Mesendoderm (in vitro differentiated cells): Measurements from ENCODE around the gene LARP1.

ENCODE experiments used
- DNase-seq: peaks from one replicate; pipeline ENCODE4 v3.0.0; 2013
- H2AK5ac ChIP-seq: 2 replicates; pipeline ENCODE4 v1.6.1; 2013; ENCODE audit warnings: low read length, inconsistent platforms
- H2BK120ac ChIP-seq: 2 replicates; pipeline ENCODE4 v1.6.1; 2013; ENCODE audit warnings: low read depth, mild to moderate bottlenecking, low read length, moderate library complexity, mixed read lengths
- H2BK15ac ChIP-seq: replicated peaks from 2 replicates; pipeline ENCODE4 v1.6.1; 2013; ENCODE audit warnings: low read depth, mild to moderate bottlenecking, moderate library complexity
- H2BK5ac ChIP-seq: 2 replicates; pipeline ENCODE4 v1.6.1; 2013; ENCODE audit warnings: low read length, inconsistent platforms
- H3K18ac ChIP-seq: 2 replicates; pipeline ENCODE4 v1.6.1; 2013; ENCODE audit warnings: mild to moderate bottlenecking, low read length, mixed read lengths
- H3K23ac ChIP-seq: one replicate; pipeline ENCODE4 v1.6.1; 2013; ENCODE audit warnings: low read length
- H3K27ac ChIP-seq: 2 replicates; pipeline ENCODE4 v1.5.1; 2013; ENCODE audit warnings: low read depth, mild to moderate bottlenecking, inconsistent platforms, low read length, moderate library complexity
- H3K27me3 ChIP-seq: 2 replicates; pipeline ENCODE4 v1.6.1; 2013; ENCODE audit warnings: low read length, control low read depth, mild to moderate bottlenecking, inconsistent platforms; ENCODE audit not compliant: insufficient read depth, poor library complexity
- H3K36me3 ChIP-seq: 2 replicates; pipeline ENCODE4 v1.6.1; 2013; ENCODE audit warnings: low read length, inconsistent platforms; ENCODE audit not compliant: control insufficient read depth, insufficient read depth
- H3K4ac ChIP-seq: one replicate; pipeline ENCODE4 v1.6.1; 2013; ENCODE audit warnings: low read depth, mild to moderate bottlenecking, low read length, moderate library complexity
- H3K4me1 ChIP-seq: 2 replicates; pipeline ENCODE4 v1.6.1; 2013; ENCODE audit warnings: low read depth, low read length, inconsistent platforms; ENCODE audit not compliant: control insufficient read depth
- H3K4me2 ChIP-seq: 2 replicates; pipeline ENCODE4 v1.6.1; 2013; ENCODE audit warnings: low read length
- H3K4me3 ChIP-seq: 2 replicates; pipeline ENCODE4 v1.5.1; 2013; ENCODE audit warnings: mild to moderate bottlenecking, low read length
- H3K56ac ChIP-seq: one replicate; pipeline ENCODE4 v1.6.1; 2013; ENCODE audit warnings: low read length
- H3K79me1 ChIP-seq: 2 replicates; pipeline ENCODE4 v1.6.1; 2013; ENCODE audit warnings: low read length, inconsistent platforms
- H3K79me2 ChIP-seq: 2 replicates; pipeline ENCODE4 v1.6.1; 2013; ENCODE audit warnings: mild to moderate bottlenecking, low read length; ENCODE audit not compliant: control insufficient read depth, insufficient read depth
- H3K9ac ChIP-seq: 2 replicates; pipeline ENCODE4 v1.6.1; 2013; ENCODE audit warnings: low read length, inconsistent platforms
- H4K5ac ChIP-seq: one replicate; pipeline ENCODE4 v1.6.1; 2013; ENCODE audit warnings: low read length
- H4K8ac ChIP-seq: one replicate; pipeline ENCODE4 v1.6.1; 2013; ENCODE audit warnings: low read depth, mild to moderate bottlenecking, control low read depth, low read length, moderate library complexity
- WGBS: extraction: QIAGEN DNeasy Blood & Tissue Kit; methylation state at CpG from one replicate; pipeline ENCODE4 v1.1.7; 2013; ENCODE audit warnings: low lambda C conversion rate, missing lambda C conversion rate; ENCODE audit not compliant: insufficient coverage; ENCODE audit errors: extremely low coverage; 5-methylcytosine and 5-hydroxymethylcytosine counted together

The LARP1 gene

GRCh38 chr5:154850255-154851062 lies 95.3 kb downstream of the LARP1 start, which contains the start of gene FAXDC2:
FAXDC2 (minus strand) TSS chr5:154850603; CDS start chr5:154838178, 12,425 bp downstream.
- Histone ChIP-seq H3K36me3 (no peaks in the 10 kb centered on the region), H3K56ac (peak within 1 kb of the TSS; percentile 54), H2BK120ac (no peak within 1 kb of the TSS), H4K5ac (no peak within 1 kb of the TSS), H2BK15ac (no peak within 1 kb of the TSS), H3K27me3 (no peaks in the 10 kb centered on the region), H2AK5ac (no peak within 1 kb of the TSS), H3K4me1 (peaks cover 6% of the 10 kb centered on the region), H3K79me1 (no peaks in the 10 kb centered on the region), H3K4ac (no peak within 1 kb of the TSS), H3K27ac (no peak within 1 kb of the TSS), H3K79me2 (no peaks in the 10 kb centered on the region), H3K18ac (no peak within 1 kb of the TSS), H3K9ac (peak within 1 kb of the TSS; percentile 44), H2BK5ac (no peak within 1 kb of the TSS), H4K8ac (no peak within 1 kb of the TSS), H3K4me3 (no peak within 1 kb of the TSS), H3K4me2 (peak within 1 kb of the TSS; percentile 9), H3K23ac (no peak within 1 kb of the TSS)
- DNase-seq, result peak; percentile 85
- WGBS, result no CpG with 5 or more reads among the region's 11 CpGs

GRCh38 chr5:154851351-154851750 lies 96.2 kb downstream of the LARP1 start:
- peaks cover 6% of the 10 kb centered on the region for H3K4me1 ChIP-seq
- no peak overlapping the region for H3K56ac ChIP-seq
- no peak overlapping the region for H3K27ac ChIP-seq
- H2AK5ac ChIP-seq, result no peak overlapping the region
- no peaks in the 10 kb centered on the region for H3K27me3 ChIP-seq
- H3K18ac ChIP-seq, result no peak overlapping the region
- H3K36me3 ChIP-seq, result no peaks in the 10 kb centered on the region
- WGBS, result no CpG with 5 or more reads among the region's 3 CpGs
- H3K9ac ChIP-seq, result no peak overlapping the region
- DNase-seq, result no peak
- H3K4me3 ChIP-seq, result no peak overlapping the region
- H3K79me1 ChIP-seq, result no peaks in the 10 kb centered on the region
- no peak overlapping the region for H2BK15ac ChIP-seq
- H3K4ac ChIP-seq, result no peak overlapping the region
- H4K5ac ChIP-seq, result no peak overlapping the region
- no peaks in the 10 kb centered on the region for H3K79me2 ChIP-seq
- no peak overlapping the region for H2BK5ac ChIP-seq
- H3K23ac ChIP-seq, result no peak overlapping the region
- H4K8ac ChIP-seq, result no peak overlapping the region
- no peak overlapping the region for H3K4me2 ChIP-seq
- no peak overlapping the region for H2BK120ac ChIP-seq

GRCh38 chr5:154857530-154858296 lies 102.5 kb downstream of the LARP1 start:
- Histone ChIP-seq H3K9ac (peak overlapping the region; percentile 92), H3K36me3 (no peaks in the 10 kb centered on the region), H2AK5ac (no peak overlapping the region), H3K23ac (no peak overlapping the region), H3K79me2 (peaks cover 37% of the 10 kb centered on the region), H3K56ac (peak overlapping the region; percentile 99), H4K8ac (peak overlapping the region; percentile 93), H2BK15ac (no peak overlapping the region), H3K4ac (peak overlapping the region; percentile 93), H3K27me3 (no peaks in the 10 kb centered on the region), H2BK120ac (no peak overlapping the region), H2BK5ac (peak overlapping the region; percentile 89), H3K4me2 (peak overlapping the region; percentile 89), H3K4me1 (peaks cover 4% of the 10 kb centered on the region), H3K27ac (peak overlapping the region; percentile 99), H4K5ac (no peak overlapping the region), H3K18ac (peak overlapping the region; percentile 96), H3K79me1 (peaks cover 6% of the 10 kb centered on the region), H3K4me3 (peak overlapping the region; percentile 83)
- DNase-seq, result peak; percentile 98
- no CpG with 5 or more reads among the region's 59 CpGs for WGBS

- Histone ChIP-seq H3K23ac (peak within 1 kb of the TSS; percentile 85), H2AK5ac (no peak within 1 kb of the TSS), H2BK5ac (peak within 1 kb of the TSS; percentile 89), H3K4me1 (peaks cover 4% of the 10 kb centered on the region), H2BK120ac (no peak within 1 kb of the TSS), H3K79me1 (peaks cover 9% of the 10 kb centered on the region), H3K79me2 (peaks cover 43% of the 10 kb centered on the region), H3K18ac (peak within 1 kb of the TSS; percentile 96), H3K4me3 (peak within 1 kb of the TSS; percentile 91), H3K4ac (peak within 1 kb of the TSS; percentile 93), H4K8ac (peak within 1 kb of the TSS; percentile 93), H3K56ac (peak within 1 kb of the TSS; percentile 99), H3K27ac (peak within 1 kb of the TSS; percentile 99), H3K27me3 (no peaks in the 10 kb centered on the region), H3K36me3 (no peaks in the 10 kb centered on the region), H3K4me2 (peak within 1 kb of the TSS; percentile 89), H4K5ac (no peak within 1 kb of the TSS), H2BK15ac (no peak within 1 kb of the TSS), H3K9ac (peak within 1 kb of the TSS; percentile 92)
- WGBS, result no CpG with 5 or more reads among the region's 65 CpGs
- DNase-seq, result peak; percentile 99
These were observed 103.3 kb downstream of the LARP1 start, which contains the start of gene CNOT8 for GRCh38 chr5:154858297-154858971. CNOT8 (plus strand) TSS chr5:154858627; CDS start chr5:154863279, 4,652 bp downstream.

- H3K23ac ChIP-seq, result peak overlapping the region; percentile 85
- no peak overlapping the region for H2BK15ac ChIP-seq
- no peaks in the 10 kb centered on the region for H3K36me3 ChIP-seq
- H3K4ac ChIP-seq, result peak overlapping the region; percentile 84
- H3K56ac ChIP-seq, result peak overlapping the region; percentile 92
- peak overlapping the region; percentile 84 for H3K4me2 ChIP-seq
- no peak overlapping the region for H3K18ac ChIP-seq
- H3K27ac ChIP-seq, result no peak overlapping the region
- H3K4me1 ChIP-seq, result peaks cover 4% of the 10 kb centered on the region
- H4K8ac ChIP-seq, result no peak overlapping the region
- no peak overlapping the region for H2BK120ac ChIP-seq
- H2AK5ac ChIP-seq, result no peak overlapping the region
- peaks cover 9% of the 10 kb centered on the region for H3K79me1 ChIP-seq
- peak overlapping the region; percentile 92 for H3K9ac ChIP-seq
- peak overlapping the region; percentile 91 for H3K4me3 ChIP-seq
- peak; percentile 30 for DNase-seq
- H3K27me3 ChIP-seq, result no peaks in the 10 kb centered on the region
- H2BK5ac ChIP-seq, result no peak overlapping the region
- no CpG with 5 or more reads among the region's 26 CpGs for WGBS
- no peak overlapping the region for H4K5ac ChIP-seq
- H3K79me2 ChIP-seq, result peaks cover 44% of the 10 kb centered on the region
These were observed 104.0 kb downstream of the LARP1 start for GRCh38 chr5:154858972-154859871.
